ENCODE results near the gene DRAXIN.
A peak's percentile ranks its signal among the peaks of the same experiment; 100 is the strongest.

DRAXIN gene

DNA sequence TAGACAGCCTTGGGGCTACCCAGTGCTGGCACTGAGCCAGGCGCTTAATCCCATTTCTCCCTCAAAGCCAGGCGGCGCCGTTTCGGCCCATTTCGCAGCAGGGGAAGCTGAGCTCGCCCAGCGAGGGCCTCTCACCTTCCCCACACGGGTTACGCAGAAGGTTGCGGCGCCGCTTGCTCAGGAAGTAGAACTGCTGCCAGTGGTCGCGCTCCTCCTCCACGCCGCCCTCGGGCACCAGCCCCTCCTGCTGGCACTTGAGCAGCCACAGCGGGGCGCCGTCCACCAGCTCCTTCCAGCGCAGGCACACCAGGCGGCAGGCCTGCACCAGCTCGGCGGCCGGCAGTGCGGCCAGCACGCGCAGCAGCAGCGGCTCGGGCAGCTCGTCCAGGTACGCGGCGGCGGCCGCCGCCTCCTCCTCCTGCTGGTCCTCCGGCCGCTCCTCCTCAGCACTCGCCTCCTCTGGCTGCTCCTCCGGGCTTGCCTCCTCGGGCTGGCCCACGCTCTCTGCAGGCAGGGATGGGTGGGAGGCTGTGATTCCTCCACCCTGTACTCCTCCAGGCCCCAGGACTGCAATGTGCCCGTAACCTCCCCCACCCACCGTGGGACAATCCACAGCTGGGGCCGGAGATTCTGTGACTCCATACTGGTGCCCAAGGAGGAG, 41.0 kb upstream of the DRAXIN start:
- TF ChIP-seq, protein P1, sequence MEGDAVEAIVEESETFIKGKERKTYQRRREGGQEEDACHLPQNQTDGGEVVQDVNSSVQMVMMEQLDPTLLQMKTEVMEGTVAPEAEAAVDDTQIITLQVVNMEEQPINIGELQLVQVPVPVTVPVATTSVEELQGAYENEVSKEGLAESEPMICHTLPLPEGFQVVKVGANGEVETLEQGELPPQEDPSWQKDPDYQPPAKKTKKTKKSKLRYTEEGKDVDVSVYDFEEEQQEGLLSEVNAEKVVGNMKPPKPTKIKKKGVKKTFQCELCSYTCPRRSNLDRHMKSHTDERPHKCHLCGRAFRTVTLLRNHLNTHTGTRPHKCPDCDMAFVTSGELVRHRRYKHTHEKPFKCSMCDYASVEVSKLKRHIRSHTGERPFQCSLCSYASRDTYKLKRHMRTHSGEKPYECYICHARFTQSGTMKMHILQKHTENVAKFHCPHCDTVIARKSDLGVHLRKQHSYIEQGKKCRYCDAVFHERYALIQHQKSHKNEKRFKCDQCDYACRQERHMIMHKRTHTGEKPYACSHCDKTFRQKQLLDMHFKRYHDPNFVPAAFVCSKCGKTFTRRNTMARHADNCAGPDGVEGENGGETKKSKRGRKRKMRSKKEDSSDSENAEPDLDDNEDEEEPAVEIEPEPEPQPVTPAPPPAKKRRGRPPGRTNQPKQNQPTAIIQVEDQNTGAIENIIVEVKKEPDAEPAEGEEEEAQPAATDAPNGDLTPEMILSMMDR (IDR thresholded peaks at IDR 0.05; ENCODE audit: borderline replicate concordance, control extremely low read depth, extremely low read depth, insufficient read depth, missing control alignments), result peak; percentile 86
- peak; percentile 84 for DNase-seq (ENCODE audit: low spot score)
- in situ Hi-C loops (cut with MboI; ENCODE audit: low sequenced_read_pairs, unreplicated experiment), result loop anchor here (10.0 kb wide), 1 partner anchor 64 kb away; no protein-coding TSS in a partner anchor

GRCh38 chr1:11651017-11651416, 40.5 kb upstream of the DRAXIN start:
- no peak for DNase-seq (ENCODE audit: low spot score)
- TF ChIP-seq, protein P1 (IDR thresholded peaks at IDR 0.05; ENCODE audit: borderline replicate concordance, control extremely low read depth, extremely low read depth, insufficient read depth, missing control alignments), result no peak
- in situ Hi-C loops (cut with MboI; ENCODE audit: low sequenced_read_pairs, unreplicated experiment), result loop anchor here (10.0 kb wide), 1 partner anchor 64 kb away; no protein-coding TSS in a partner anchor

DNA sequence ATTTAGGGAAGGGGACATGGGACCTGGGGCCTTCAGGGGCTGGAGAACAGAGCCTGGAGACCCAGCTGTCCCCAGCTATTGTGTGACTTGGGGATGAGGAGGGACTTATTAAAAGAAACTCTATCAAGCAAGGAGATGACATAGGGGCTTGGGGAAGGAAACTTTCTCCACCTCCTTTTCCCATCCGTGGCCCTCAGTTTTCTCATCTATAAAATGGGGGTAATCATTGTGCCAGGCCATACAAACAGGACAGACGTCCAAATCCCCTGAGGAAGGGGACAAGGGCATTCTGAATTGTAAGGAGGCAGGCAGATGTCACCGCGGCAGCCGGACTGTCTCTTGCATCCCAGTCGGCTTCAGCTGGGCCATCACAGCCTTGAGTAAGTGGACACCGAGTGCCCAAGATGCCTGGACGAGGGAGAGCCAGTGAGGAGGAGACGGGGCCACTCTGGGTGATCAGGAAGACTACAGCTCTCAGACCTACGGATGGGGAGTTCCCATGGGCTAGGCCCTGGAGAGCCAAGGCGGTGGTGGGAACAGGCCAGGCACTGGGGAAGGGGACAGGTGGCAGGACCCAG, 39.2 kb upstream of the DRAXIN start:
- DNase-seq (ENCODE audit: low spot score), result no peak
- in situ Hi-C loops (cut with MboI; ENCODE audit: low sequenced_read_pairs, unreplicated experiment), result loop anchor here (10.0 kb wide), 1 partner anchor 63 kb away; no protein-coding TSS in a partner anchor
- TF ChIP-seq, protein P1 (IDR thresholded peaks at IDR 0.05; ENCODE audit: borderline replicate concordance, control extremely low read depth, extremely low read depth, insufficient read depth, missing control alignments), result no peak

DNA sequence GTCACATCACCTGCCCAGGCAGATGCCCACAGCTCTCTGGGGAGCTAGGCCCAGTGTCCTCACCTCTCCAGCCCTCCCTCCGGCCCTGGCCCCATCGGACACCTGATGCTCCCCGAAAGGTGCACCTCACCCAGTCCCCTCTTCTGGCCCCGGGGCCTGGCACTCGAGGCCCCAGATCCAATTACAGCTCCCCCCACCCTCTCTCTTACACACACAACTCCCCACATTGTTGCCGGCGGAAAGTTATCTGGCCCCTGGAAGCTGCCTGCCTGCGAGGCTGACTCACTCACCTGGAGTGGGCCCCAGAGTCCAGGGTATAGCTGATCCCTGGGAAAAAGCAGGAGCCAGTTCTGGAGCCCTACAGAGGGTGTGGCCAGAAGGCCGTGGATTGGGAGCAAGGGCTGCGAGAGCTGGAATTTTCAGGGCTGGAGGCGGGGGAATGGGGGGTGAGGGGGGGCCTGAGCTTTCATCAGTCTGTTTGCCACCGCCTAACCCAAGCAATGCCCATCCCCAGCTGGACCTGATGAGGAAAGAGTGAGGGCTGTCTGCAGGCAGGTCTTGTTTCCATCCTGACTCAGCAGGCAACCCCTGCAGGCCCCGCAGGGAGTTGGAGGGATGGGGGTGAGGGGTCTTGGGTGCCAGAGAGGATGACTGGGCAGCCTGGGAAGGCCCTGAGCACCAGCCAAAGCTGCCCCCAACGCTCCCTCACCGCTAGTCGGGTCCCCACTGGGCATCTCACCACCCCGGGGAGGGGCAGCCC, 38.2 kb upstream of the DRAXIN start:
- DNase-seq (ENCODE audit: low spot score), result no peak
- TF ChIP-seq, protein P1 (IDR thresholded peaks at IDR 0.05; ENCODE audit: borderline replicate concordance, control extremely low read depth, extremely low read depth, insufficient read depth, missing control alignments), result no peak
- in situ Hi-C loops (cut with MboI; ENCODE audit: low sequenced_read_pairs, unreplicated experiment), result loop anchor here (10.0 kb wide), 1 partner anchor 62 kb away; no protein-coding TSS in a partner anchor

GRCh38 chr1:11653861-11654136, 37.7 kb upstream of the DRAXIN start:
- in situ Hi-C loops (cut with MboI; ENCODE audit: low sequenced_read_pairs, unreplicated experiment), result loop anchor here (10.0 kb wide), 1 partner anchor 61 kb away; no protein-coding TSS in a partner anchor
- TF ChIP-seq, protein P1 (IDR thresholded peaks at IDR 0.05; ENCODE audit: borderline replicate concordance, control extremely low read depth, extremely low read depth, insufficient read depth, missing control alignments), result no peak
- no peak for DNase-seq (ENCODE audit: low spot score)

DNA sequence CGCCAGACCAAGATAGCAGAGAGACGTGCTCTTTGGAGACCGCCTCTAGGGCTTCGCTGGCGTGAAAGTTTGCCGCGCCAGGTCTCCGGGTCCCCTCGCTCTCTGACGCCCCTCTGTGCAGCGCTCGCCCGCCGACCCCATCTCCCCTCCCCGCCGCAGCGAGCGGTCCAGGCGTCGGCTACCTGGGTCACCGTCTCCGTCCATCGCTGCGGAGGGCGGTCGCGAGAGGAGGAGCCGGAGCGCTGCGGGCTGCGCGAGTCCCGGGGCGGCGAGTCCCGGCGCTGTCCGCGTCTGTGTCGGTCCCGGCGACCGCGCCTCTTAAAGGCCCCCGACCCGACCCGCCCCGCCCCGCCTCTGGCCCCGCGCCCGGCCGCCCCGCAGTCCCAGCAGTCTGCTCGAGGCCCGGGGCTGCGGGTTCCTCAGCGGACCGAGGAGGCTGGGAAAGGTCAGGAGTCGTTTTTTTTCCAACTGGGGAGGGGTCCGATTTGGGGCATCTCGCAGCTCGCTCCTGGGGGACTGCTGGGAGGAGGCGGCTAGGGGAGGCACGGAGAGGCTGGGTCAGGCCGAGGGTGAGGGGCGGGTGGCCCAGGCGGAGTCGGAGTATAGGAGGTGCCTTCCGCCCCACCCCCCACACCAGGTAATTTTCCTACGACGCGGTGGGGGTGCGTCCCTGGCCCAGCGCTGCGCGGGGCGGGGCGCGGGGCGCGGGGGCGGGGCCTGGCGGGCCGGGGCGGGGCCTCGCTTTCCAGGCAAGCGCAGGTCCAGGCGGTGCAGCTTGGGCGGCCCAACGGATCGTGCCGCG, 37.2 kb upstream of the DRAXIN start, which contains the start of the genes FBXO2 and FBXO44:
FBXO2 (minus strand) TSS at position 293 of the 802 bp plus-strand sequence; CDS start at position 204, 89 bp downstream.
FBXO44 (plus strand) TSS at position 741 of the 802 bp plus-strand sequence. CDS start 959 bp downstream, outside the sequence.
- TF ChIP-seq, protein P1 (IDR thresholded peaks at IDR 0.05; ENCODE audit: borderline replicate concordance, control extremely low read depth, extremely low read depth, insufficient read depth, missing control alignments), result no peak
- peak; percentile 86 for DNase-seq (ENCODE audit: low spot score)
- in situ Hi-C loops (cut with MboI; ENCODE audit: low sequenced_read_pairs, unreplicated experiment), result loop anchor here (10.0 kb wide), 1 partner anchor 60 kb away; no protein-coding TSS in a partner anchor

All from GM13976 (cell line).